Ascending aorta (tissue), 2 donors: ENCODE results near the gene HERPUD2. TPM values are rescaled to one million over a fixed set of nuclear protein-coding genes. Genes with fewer than 3 reads are reported as not detected.
A peak's percentile ranks its signal among the peaks of the same experiment; 100 is the strongest.
"Not testable (repeated sequence)": the region's sequence is repeated elsewhere in the genome, so short reads cannot be mapped to it uniquely, and the experiment has no call there.

Source experiments
- DNase-seq, 2 donors: peaks; one replicate each; pipeline ENCODE4 v3.0.0-alpha.2; 2019; ENCODE audit warnings: low spot score in 2 of 2
- H3K27ac ChIP-seq, 2 donors: fragments of 200-600 bp; sonication (generic); one replicate each; pipeline ENCODE4 v1.5.1; 2016 to 2017; ENCODE audit warnings: mild to moderate bottlenecking in 1 of 2
- H3K27me3 ChIP-seq: fragments of 200-600 bp; sonication (generic); one replicate; pipeline ENCODE4 v1.5.1; 2017
- H3K36me3 ChIP-seq, 2 donors: fragments of 200-600 bp; sonication (generic); one replicate each; pipeline ENCODE4 v1.5.1; 2016
- H3K4me1 ChIP-seq, 2 donors: fragments of 200-600 bp; sonication (generic); one replicate each; pipeline ENCODE4 v1.5.1; 2016 to 2017; ENCODE audit warnings: mild to moderate bottlenecking in 1 of 2
- H3K4me3 ChIP-seq, 2 donors: fragments of 200-600 bp; sonication (generic); one replicate each; pipeline ENCODE4 v1.5.1; 2016 to 2017; ENCODE audit warnings: mild to moderate bottlenecking in 1 of 2
- H3K9me3 ChIP-seq, 2 donors: fragments of 200-600 bp; sonication (generic); one replicate each; pipeline ENCODE4 v1.5.1; 2016
- CTCF ChIP-seq, 3 experiments: fragments of 200-600 bp in 2 of 3; fragments of 450-650 bp in 1 of 3; sonication (generic) in 2 of 3; IDR thresholded peaks; one replicate each; pipeline ENCODE4 v1.5.1; 2016 to 2019; ENCODE audit warnings: antibody characterized with exemption in 3 of 3, mild to moderate bottlenecking in 1 of 3, moderate library complexity in 1 of 3
- intact Hi-C: fragments of 100-400 bp; cut with DNase I; formaldehyde crosslinking; loops from one replicate; pipeline ENCODE4 v1.15.1; 2023
- total RNA-seq: library from RNA; depleted of rRNA; stranded (reverse); fragments of >200 nt; gene quantifications from one replicate; pipeline ENCODE4 v1.1.0, GENCODE V29; 2016

HERPUD2 gene
- total RNA-seq, 1 donor from 2014 or later, result 69.8 TPM

- Histone ChIP-seq H3K4me3 (peak overlapping the region; percentile 81 to 86), H3K27me3 (no peaks in the 10 kb centered on the region), H3K4me1 (peaks cover 3 to 26% of the 10 kb centered on the region in 2 donors), H3K36me3 (no peaks in the 10 kb centered on the region), H3K27ac (peak overlapping the region; percentile 93 to 97), H3K9me3 (no peaks in the 10 kb centered on the region)
- DNase-seq, result peak in 1 of 2 donors; percentile 65
- no peak for TF ChIP-seq CTCF (IDR thresholded peaks at IDR 0.05)
- intact Hi-C loops, result loop anchor here (10.0 kb wide), 1 partner anchor 601 kb away; no protein-coding TSS in a partner anchor
Measured at GRCh38 chr7:35694161-35694783, 663 bp downstream of the HERPUD2 start.

- TF ChIP-seq CTCF (IDR thresholded peaks at IDR 0.05), result no peak
- H3K4me1 ChIP-seq, result peaks cover 3 to 35% of the 10 kb centered on the region in 2 donors
- H3K27me3 ChIP-seq, result no peaks in the 10 kb centered on the region
- no peaks in the 10 kb centered on the region for H3K9me3 ChIP-seq
- peak overlapping the region; percentile 27 to 81 for H3K4me3 ChIP-seq
- no peak overlapping the region for H3K27ac ChIP-seq
- H3K36me3 ChIP-seq, result no peaks in the 10 kb centered on the region
- no peak for DNase-seq
- intact Hi-C loops, result loop anchor here (10.0 kb wide), 1 partner anchor 603 kb away; no protein-coding TSS in a partner anchor
Measured at GRCh38 chr7:35691827-35692307, 3.1 kb downstream of the HERPUD2 start.

- H3K27me3 ChIP-seq, result no peaks in the 10 kb centered on the region
- no peak for TF ChIP-seq CTCF (IDR thresholded peaks at IDR 0.05)
- peak overlapping the region; percentile 27 to 81 for H3K4me3 ChIP-seq
- intact Hi-C loops, result loop anchor here (10.0 kb wide), 1 partner anchor 603 kb away; no protein-coding TSS in a partner anchor
- H3K36me3 ChIP-seq, result no peaks in the 10 kb centered on the region
- H3K9me3 ChIP-seq, result no peaks in the 10 kb centered on the region
- no peak for DNase-seq
- no peak overlapping the region for H3K27ac ChIP-seq
- peaks cover 3 to 35% of the 10 kb centered on the region in 2 donors for H3K4me1 ChIP-seq
Measured at GRCh38 chr7:35691366-35691765, 3.6 kb downstream of the HERPUD2 start.

GRCh38 chr7:35690614-35691013 is 4.3 kb downstream of the HERPUD2 start:
- H3K27ac ChIP-seq, DNase-seq, H3K9me3 ChIP-seq, H3K36me3 ChIP-seq, H3K27me3 ChIP-seq: not testable (repeated sequence)
- Histone ChIP-seq H3K4me1 (peaks cover 3 to 30% of the 10 kb centered on the region in 2 donors), H3K4me3 (peak overlapping the region; percentile 17 to 27)
- intact Hi-C loops, result loop anchor here (10.0 kb wide), 1 partner anchor 604 kb away; no protein-coding TSS in a partner anchor

- Histone ChIP-seq H3K36me3 (peaks cover 5% of the 10 kb centered on the region in 2 donors), H3K9me3 (no peaks in the 10 kb centered on the region), H3K4me3 (no peak overlapping the region), H3K4me1 (peaks cover 0 to 19% of the 10 kb centered on the region in 2 donors), H3K27ac (no peak overlapping the region), H3K27me3 (no peaks in the 10 kb centered on the region)
- no peak for TF ChIP-seq CTCF (IDR thresholded peaks at IDR 0.05)
- DNase-seq, result no peak
- intact Hi-C loops, result no loop called here
Measured at GRCh38 chr7:35685781-35686180, 9.2 kb downstream of the HERPUD2 start.

GRCh38 chr7:35681231-35682029 is 13.5 kb downstream of the HERPUD2 start:
- DNase-seq, result no peak
- peaks cover 0 to 8% of the 10 kb centered on the region in 2 donors for H3K4me1 ChIP-seq
- H3K4me3 ChIP-seq, result no peak overlapping the region
- no peak overlapping the region for H3K27ac ChIP-seq
- no peak for TF ChIP-seq CTCF (IDR thresholded peaks at IDR 0.05)
- H3K27me3 ChIP-seq, result no peaks in the 10 kb centered on the region
- H3K9me3 ChIP-seq, result no peaks in the 10 kb centered on the region
- H3K36me3 ChIP-seq, result peaks cover 5% of the 10 kb centered on the region in 2 donors
- intact Hi-C loops, result no loop called here
